ENCODE results near the gene SSBP2.
"Not testable (repeated sequence)": the region's sequence is repeated elsewhere in the genome, so short reads cannot be mapped to it uniquely, and the experiment has no call there.

Gene SSBP2

GRCh38 chr5:81420039-81420667 is 330.7 kb downstream of the SSBP2 start:
- no peak for DNase-seq

GRCh38 chr5:81418606-81419005 is 332.3 kb downstream of the SSBP2 start:
- DNase-seq: no peak

- DNase-seq: no peak
Measured at GRCh38 chr5:81417052-81417451, 333.8 kb downstream of the SSBP2 start.

GRCh38 chr5:81409896-81410295 is 341.0 kb downstream of the SSBP2 start:
- no peak for DNase-seq

GRCh38 chr5:81409361-81409760 is 341.5 kb downstream of the SSBP2 start:
- no peak for DNase-seq

GRCh38 chr5:81408496-81408895 is 342.4 kb downstream of the SSBP2 start:
- DNase-seq: no peak

- DNase-seq: not testable (repeated sequence)
Measured at GRCh38 chr5:81407811-81408210, 343.1 kb downstream of the SSBP2 start.

GRCh38 chr5:81405126-81405891 is 345.6 kb downstream of the SSBP2 start:
- DNase-seq: no peak

GRCh38 chr5:81402192-81402930 is 348.5 kb downstream of the SSBP2 start:
- DNase-seq: no peak

GRCh38 chr5:81401266-81401665 is 349.6 kb downstream of the SSBP2 start:
- DNase-seq: no peak

- DNase-seq: no peak
Measured at GRCh38 chr5:81400375-81400774, 350.5 kb downstream of the SSBP2 start.

GRCh38 chr5:81398741-81399140 is 352.2 kb downstream of the SSBP2 start:
- no peak for DNase-seq

- DNase-seq: no peak
Measured at GRCh38 chr5:81397176-81397575, 353.7 kb downstream of the SSBP2 start.

- no peak for DNase-seq
Measured at GRCh38 chr5:81395262-81395661, 355.6 kb downstream of the SSBP2 start.

GRCh38 chr5:81393783-81394718 is 356.8 kb downstream of the SSBP2 start, which contains the start of gene ACOT12:
TSS of gene ACOT12 (minus strand) at chr5:81394134. CDS start at chr5:81394114, 20 bp downstream.
- DNase-seq: no peak

- no peak for DNase-seq
Measured at GRCh38 chr5:81393430-81393782, 357.5 kb downstream of the SSBP2 start.

- no peak for DNase-seq
Measured at GRCh38 chr5:81389025-81389424, 361.9 kb downstream of the SSBP2 start.

- no peak for DNase-seq
Measured at GRCh38 chr5:81388169-81388568, 362.7 kb downstream of the SSBP2 start.

- DNase-seq: no peak
Measured at GRCh38 chr5:81383867-81384266, 367.0 kb downstream of the SSBP2 start.

- no peak for DNase-seq
Measured at GRCh38 chr5:81371354-81371876, 379.5 kb downstream of the SSBP2 start.

GRCh38 chr5:81370912-81371311 is 380.0 kb downstream of the SSBP2 start:
- no peak for DNase-seq

GRCh38 chr5:81365541-81365940 is 385.4 kb downstream of the SSBP2 start:
- no peak for DNase-seq

Data from SIG-M5 (cell line).